Prostate gland (tissue), 2 donors: Measurements from ENCODE around the gene NPR2. TPM values are rescaled to one million over a fixed set of nuclear protein-coding genes. Genes with fewer than 3 reads are reported as not detected.

Source experiments
- DNase-seq: peaks from one replicate; pipeline ENCODE4 v3.0.0-alpha.2; 2019; ENCODE audit warnings: low spot score
- H3K27ac ChIP-seq, 2 donors: fragments of 200-600 bp; sonication (generic); 2 replicates each; pipeline ENCODE4 v1.5.1; 2017 to 2019
- H3K27me3 ChIP-seq: fragments of 200-600 bp; sonication (generic); replicated peaks from 2 replicates; pipeline ENCODE4 v1.5.1; 2019; ENCODE audit not compliant: insufficient read depth
- H3K36me3 ChIP-seq, 2 donors: fragments of 200-600 bp; sonication (generic); 1 replicate in 1 of 2; 2 replicates in 1 of 2; pipeline versions ENCODE4 v1.5.1 to v1.8.1; 2017 to 2019
- H3K4me1 ChIP-seq: fragments of 200-600 bp; sonication (generic); replicated peaks from 2 replicates; pipeline ENCODE4 v1.5.1; 2019
- H3K4me3 ChIP-seq, 2 donors: fragments of 200-600 bp; sonication (generic); 2 replicates each; pipeline ENCODE4 v1.5.1; 2017 to 2019
- H3K9me3 ChIP-seq: fragments of 200-600 bp; sonication (generic); 2 replicates; pipeline ENCODE4 v1.5.1; 2017
- POLR2A ChIP-seq: fragments of 450-650 bp; IDR thresholded peaks from one replicate; pipeline ENCODE4 v1.6.1; 2016; ENCODE audit warnings: antibody characterized with exemption, mild to moderate bottlenecking
- POLR2AphosphoS5 ChIP-seq: sonication (generic); formaldehyde crosslinking; IDR thresholded peaks from one replicate; pipeline ENCODE4 v1.6.1; 2017; ENCODE audit warnings: antibody characterized with exemption
- whole genome bisulfite sequencing: methylation state at CpG from one replicate; pipeline ENCODE4 v1.1.5; 2018; 5-methylcytosine and 5-hydroxymethylcytosine counted together
- intact Hi-C: fragments of 100-400 bp; cut with DNase I; formaldehyde crosslinking; loops from one replicate; pipeline ENCODE4 v1.14.2; 2022
- total RNA-seq, 2 donors: library from RNA; depleted of rRNA; stranded (reverse); fragments of >200 nt; gene quantifications; one replicate each; pipeline ENCODE4 v1.1.0, GENCODE V29; 2016
- TF ChIP-seq, protein P1 (sequence below), 4 experiments: fragments of 200-600 bp in 2 of 4; fragments of 450-650 bp in 2 of 4; sonication (generic) in 2 of 4; IDR thresholded peaks; 1 replicate in 3 of 4; 2 replicates in 1 of 4; pipeline ENCODE4 v1.5.1; 2016 to 2019; ENCODE audit warnings: antibody characterized with exemption in 4 of 4, mild to moderate bottlenecking in 2 of 4, moderate library complexity in 2 of 4

Gene NPR2
- total RNA-seq, 2 donors from 2014 or later: 17.3 to 33.2 TPM

DNA sequence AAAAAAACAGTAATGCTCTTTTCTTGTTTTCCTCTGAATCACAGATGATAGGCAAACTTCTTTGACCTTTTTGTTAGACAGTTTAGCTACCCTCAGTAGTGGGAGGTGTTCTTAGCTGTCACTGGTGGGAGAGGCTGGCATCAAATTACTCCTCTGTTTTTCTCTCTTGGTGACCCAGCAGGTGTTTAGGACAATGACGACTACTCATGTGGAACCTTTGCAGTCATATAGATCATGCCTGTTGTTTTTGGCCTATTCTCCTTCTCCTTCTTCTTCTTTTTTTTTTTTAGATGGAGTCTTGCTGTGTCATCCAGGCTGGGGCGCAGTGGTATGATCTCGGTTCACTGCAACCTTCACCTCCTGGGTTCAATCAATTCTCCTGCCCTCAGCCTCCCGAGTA is 15.4 kb upstream of the NPR2 start:
- WGBS: 79% methylated on average over 4 of the region's 4 CpGs
- Histone ChIP-seq H3K27me3 (no peaks in the 10 kb centered on the region), H3K27ac (no peak overlapping the region)

DNA sequence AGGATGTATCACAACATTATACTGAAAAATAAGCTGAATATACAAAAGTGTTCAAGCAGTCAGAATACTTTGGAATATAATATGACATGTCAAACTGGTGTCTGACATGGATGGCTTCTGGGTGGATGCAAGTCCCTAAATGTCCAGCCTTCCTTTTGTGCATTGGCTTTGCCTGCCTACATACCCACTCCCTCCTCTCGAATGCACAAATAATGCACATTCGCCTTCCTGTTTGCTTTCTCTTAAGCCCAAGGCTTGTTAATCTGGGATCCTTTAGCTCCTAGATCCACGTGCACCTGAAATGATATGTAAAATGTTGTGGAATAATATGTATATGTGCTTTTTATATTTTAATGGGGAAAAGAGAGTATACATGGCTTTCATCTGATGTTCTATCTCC is 12.9 kb upstream of the NPR2 start:
- no peaks in the 10 kb centered on the region for H3K27me3 ChIP-seq
- H3K4me3 ChIP-seq: no peak overlapping the region
- no peaks in the 10 kb centered on the region for H3K36me3 ChIP-seq
- no peaks in the 10 kb centered on the region for H3K4me1 ChIP-seq
- no peak overlapping the region for H3K27ac ChIP-seq
- no peaks in the 10 kb centered on the region for H3K9me3 ChIP-seq
- TF ChIP-seq, protein P1, sequence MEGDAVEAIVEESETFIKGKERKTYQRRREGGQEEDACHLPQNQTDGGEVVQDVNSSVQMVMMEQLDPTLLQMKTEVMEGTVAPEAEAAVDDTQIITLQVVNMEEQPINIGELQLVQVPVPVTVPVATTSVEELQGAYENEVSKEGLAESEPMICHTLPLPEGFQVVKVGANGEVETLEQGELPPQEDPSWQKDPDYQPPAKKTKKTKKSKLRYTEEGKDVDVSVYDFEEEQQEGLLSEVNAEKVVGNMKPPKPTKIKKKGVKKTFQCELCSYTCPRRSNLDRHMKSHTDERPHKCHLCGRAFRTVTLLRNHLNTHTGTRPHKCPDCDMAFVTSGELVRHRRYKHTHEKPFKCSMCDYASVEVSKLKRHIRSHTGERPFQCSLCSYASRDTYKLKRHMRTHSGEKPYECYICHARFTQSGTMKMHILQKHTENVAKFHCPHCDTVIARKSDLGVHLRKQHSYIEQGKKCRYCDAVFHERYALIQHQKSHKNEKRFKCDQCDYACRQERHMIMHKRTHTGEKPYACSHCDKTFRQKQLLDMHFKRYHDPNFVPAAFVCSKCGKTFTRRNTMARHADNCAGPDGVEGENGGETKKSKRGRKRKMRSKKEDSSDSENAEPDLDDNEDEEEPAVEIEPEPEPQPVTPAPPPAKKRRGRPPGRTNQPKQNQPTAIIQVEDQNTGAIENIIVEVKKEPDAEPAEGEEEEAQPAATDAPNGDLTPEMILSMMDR (IDR thresholded peaks at IDR 0.05): no peak
- TF ChIP-seq POLR2AphosphoS5: no peak
- WGBS: 78% methylated on average over 3 of the region's 3 CpGs
- intact Hi-C loops: no loop called here
- DNase-seq: no peak

More for the DNA sequence above, 15.4 kb upstream of the NPR2 start:
- Histone ChIP-seq H3K4me3 (no peak overlapping the region), H3K9me3 (no peaks in the 10 kb centered on the region), H3K4me1 (peaks cover 12% of the 10 kb centered on the region), H3K36me3 (no peaks in the 10 kb centered on the region)
- TF ChIP-seq POLR2AphosphoS5: no peak
- TF ChIP-seq, protein P1 (IDR thresholded peaks at IDR 0.05): no peak
- TF ChIP-seq POLR2A: no peak
- intact Hi-C loops: no loop called here
- no peak for DNase-seq

DNA sequence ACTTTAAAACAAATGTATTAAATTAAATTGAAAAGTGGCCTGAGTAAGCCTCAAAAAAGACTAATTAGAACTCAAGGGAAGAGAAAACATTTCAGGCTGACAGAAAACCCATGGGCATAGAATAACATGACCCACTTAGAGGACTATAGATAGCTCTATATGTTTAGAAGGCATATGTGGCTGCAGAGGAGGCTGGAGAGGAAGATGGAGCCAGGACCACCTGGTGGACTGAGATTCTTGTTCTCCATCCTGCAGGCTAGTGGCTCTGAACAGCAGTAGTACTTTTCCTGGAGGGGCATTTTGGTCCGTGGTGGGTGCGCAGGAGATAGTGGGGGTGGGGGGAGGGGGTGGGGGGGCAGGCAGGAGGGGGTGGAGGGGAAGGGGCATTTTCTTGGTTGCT is 10.3 kb upstream of the NPR2 start:
- no peaks in the 10 kb centered on the region for H3K9me3 ChIP-seq
- H3K27ac ChIP-seq: no peak overlapping the region
- no peaks in the 10 kb centered on the region for H3K4me1 ChIP-seq
- TF ChIP-seq POLR2AphosphoS5 (no peak), POLR2A (no peak)
- TF ChIP-seq, protein P1 (IDR thresholded peaks at IDR 0.05): no peak
- no peak overlapping the region for H3K4me3 ChIP-seq
- H3K36me3 ChIP-seq: no peaks in the 10 kb centered on the region
- no peak for DNase-seq
- 85% methylated on average over 2 of the region's 2 CpGs for WGBS
- intact Hi-C loops: no loop called here
- H3K27me3 ChIP-seq: no peaks in the 10 kb centered on the region

DNA sequence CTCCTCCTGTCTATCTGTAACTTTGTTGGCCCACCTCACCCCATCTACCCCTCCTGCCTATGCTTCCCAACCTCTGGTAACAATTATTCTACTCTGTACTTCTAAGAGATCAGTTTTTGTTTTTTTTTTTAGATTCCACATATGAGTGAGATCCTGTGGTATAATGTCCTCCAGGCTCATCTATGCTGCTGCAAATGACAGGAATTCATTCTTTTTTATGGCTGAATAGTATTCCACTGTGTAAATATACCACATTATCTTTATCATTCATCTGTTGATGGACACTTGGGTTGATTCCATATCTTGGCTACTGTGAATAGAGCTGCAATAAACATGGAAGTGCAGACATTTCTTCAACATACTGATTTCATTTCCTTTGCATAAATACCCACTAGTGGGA is 8.0 kb upstream of the NPR2 start:
- H3K36me3 ChIP-seq: no peaks in the 10 kb centered on the region
- TF ChIP-seq POLR2AphosphoS5 (no peak), POLR2A (no peak)
- TF ChIP-seq, protein P1 (IDR thresholded peaks at IDR 0.05): no peak
- intact Hi-C loops: no loop called here
- no peaks in the 10 kb centered on the region for H3K9me3 ChIP-seq
- H3K4me3 ChIP-seq: no peak overlapping the region
- no peaks in the 10 kb centered on the region for H3K27me3 ChIP-seq
- no peak for DNase-seq
- no peak overlapping the region for H3K27ac ChIP-seq
- no peaks in the 10 kb centered on the region for H3K4me1 ChIP-seq

DNA sequence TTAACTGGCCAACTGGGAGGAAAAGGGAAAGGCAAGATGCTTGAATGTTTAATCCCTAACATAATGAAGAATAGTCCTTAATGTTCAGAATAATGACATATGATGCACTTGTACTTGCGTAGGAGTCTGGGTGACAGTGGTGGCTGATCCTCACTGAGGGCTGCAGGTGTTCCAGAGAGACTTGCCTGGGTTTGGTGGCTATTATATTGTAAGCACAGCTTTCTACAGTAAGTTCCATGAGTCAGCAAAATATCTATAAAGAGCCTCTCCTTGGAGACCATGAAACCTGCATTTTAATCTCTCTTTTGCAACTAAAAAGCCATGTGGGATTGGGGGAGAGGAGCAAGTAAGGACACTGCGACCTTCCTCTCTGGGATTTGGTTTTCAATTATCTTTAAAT is 1.9 kb upstream of the NPR2 start:
- Histone ChIP-seq H3K27ac (no peak overlapping the region), H3K4me3 (no peak overlapping the region), H3K36me3 (no peaks in the 10 kb centered on the region), H3K9me3 (no peaks in the 10 kb centered on the region), H3K4me1 (no peaks in the 10 kb centered on the region), H3K27me3 (no peaks in the 10 kb centered on the region)
- WGBS: 96% methylated on average over 2 of the region's 2 CpGs
- intact Hi-C loops: no loop called here
- TF ChIP-seq POLR2A (no peak), POLR2AphosphoS5 (no peak)
- TF ChIP-seq, protein P1 (IDR thresholded peaks at IDR 0.05): no peak
- no peak for DNase-seq
